Inflammatory macrophage treated with lipopolysaccharide for 4 hours (primary cell): ENCODE measurements around the gene DEPDC4.

Source experiments
- DNase-seq: peaks from one replicate; pipeline ENCODE4 v3.0.0-alpha.2; 2020

DEPDC4 gene

GRCh38 chr12:100211698-100212097 is 55.2 kb downstream of the DEPDC4 start:
- no peak for DNase-seq

DNA sequence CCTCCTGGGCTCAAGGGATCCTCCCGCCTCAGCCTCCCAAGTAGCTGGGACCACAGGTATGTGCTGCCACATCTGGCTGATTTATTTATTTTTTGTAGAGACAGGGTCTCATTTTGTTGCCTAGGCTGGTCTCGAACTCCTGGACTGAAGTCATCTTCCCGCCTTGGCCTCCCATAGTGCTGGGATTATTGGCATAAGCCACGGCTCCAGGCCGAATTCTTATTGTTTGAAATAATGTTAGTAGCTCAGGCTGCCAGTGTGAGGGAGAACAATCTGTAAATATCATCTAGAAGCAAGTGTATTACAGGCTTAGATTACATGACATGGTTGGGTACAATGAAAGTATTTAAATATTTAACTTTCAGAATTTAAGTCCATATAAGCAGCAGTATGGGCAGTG is 58.0 kb downstream of the DEPDC4 start:
- no peak for DNase-seq

GRCh38 chr12:100207311-100207710 is 59.6 kb downstream of the DEPDC4 start:
- DNase-seq: no peak

DNA sequence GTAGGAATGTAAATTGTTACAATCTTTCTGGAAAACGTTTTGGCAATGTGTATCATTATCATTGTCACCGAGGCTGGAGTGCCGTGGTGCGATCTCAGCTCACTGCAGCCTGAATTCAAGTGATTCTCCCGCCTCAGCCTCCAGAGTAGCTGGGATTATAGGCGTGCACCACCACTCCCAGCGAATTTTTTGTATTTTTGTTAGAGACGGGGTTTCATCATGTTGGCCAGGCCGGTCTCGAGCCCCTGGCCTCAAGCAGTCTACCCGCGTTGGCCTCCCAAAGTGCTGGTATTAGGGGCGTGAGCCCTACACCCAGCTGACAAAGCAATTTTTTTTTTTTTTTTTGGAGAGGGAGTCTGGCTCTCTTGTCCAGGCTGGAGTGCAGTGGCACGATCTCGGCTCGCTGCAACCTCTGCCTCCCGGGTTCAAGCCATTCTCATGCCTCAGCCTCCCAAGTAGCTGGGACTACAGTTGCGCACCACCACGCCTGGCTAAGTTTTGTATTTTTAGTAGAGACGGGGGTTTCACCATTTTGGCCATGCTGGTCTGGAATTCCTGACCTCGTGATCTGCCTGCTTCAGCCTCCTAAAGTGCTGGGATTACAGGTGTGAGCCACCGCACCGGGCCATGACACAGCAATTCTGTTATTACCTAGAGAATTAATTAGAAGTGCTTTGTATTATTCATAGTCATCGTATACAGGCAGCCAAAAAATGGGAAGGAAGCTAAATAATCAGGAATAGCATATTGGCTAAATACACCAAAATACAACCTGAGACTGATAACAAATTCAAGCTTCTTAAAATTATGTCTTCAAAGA is 65.1 kb downstream of the DEPDC4 start:
- DNase-seq: no peak

DNA sequence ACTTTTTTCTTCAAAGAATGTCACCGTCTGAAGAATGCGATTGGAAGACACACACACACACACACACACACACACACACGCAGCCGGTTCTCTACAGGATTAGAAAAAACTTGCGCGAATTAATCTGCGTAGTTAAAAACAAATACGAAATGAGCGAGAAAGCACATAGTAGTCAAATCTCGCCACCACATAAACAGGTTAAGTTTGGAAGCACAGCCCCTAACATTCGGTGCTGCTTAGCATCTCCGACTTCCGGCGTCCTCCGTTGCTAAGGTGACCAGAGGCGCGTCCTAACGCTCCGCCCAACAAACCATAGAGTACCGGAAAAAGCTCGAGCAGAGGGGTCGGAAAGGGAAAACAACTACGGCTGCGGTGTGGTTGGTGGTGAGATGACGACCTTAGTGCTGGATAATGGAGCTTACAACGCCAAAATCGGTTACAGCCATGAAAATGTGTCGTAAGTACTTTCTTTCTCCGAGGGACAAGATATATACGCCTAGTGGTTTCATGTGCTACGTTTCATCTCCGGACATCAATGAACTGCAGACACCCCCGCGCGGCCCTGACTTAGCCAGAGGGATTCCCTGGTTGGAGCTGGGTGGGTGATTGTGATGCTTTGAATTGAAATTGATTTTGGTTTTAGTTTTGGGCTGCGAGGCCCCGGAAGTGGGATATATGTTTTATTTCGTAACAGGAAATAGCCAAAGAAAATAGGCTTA is 66.3 kb downstream of the DEPDC4 start, which contains the start of gene ACTR6:
ACTR6 (plus strand) TSS at position 353 of the 719 bp plus-strand sequence; CDS start at position 390, 37 bp downstream.
- peak; percentile 97 for DNase-seq

- DNase-seq: peak; percentile 11
Observed at GRCh38 chr12:100199347-100200149, 67.3 kb downstream of the DEPDC4 start.

DNA sequence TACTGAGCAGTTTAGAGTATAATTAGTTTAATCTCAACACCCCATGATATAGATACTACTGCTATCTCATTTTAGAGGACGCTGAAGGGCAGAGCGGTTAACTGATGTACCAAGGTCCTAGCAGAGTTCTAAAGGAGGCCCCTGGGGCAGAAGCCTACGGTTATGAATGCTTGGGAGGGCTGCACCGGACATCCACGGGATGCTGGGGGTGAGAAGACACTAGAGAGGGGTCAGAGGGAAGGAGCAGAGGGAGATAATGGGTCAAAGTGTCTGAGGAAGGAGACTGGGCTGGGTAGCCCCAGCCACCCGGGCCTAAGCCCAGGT is 67.9 kb downstream of the DEPDC4 start:
- no peak for DNase-seq

DNA sequence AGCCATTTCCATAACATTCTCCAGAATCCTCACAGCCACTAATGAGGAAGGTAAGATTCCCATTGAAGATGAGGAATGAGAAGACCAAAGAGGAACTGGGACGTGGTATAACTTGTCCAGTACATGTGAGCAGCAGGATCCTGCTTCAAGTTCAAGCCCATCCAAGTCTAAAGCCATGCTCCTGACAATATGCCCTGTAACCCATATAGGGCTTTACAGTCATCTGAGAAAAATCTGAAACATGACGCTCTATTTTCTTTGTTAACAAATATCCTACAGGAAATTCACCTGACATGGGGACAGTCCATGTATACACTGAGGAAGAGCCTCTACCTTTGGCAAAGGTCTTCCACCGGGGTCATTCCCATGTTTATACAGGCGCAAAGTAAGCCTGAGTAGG is 69.4 kb downstream of the DEPDC4 start:
- DNase-seq: no peak

- DNase-seq: no peak
Observed at GRCh38 chr12:100193085-100193484, 73.8 kb downstream of the DEPDC4 start.
